Lower lobe of right lung (tissue), 2 donors: Measurements from ENCODE around the gene UNKL. TPM values are rescaled to one million over a fixed set of nuclear protein-coding genes. Genes with fewer than 3 reads are reported as not detected.

Source experiments
- ATAC-seq, 2 donors: fragments of 200-7000 bp; cut with Tn5 transposase; one replicate each; pipeline ENCODE4 v1.9.1; 2020 to 2022; ENCODE audit warnings: mild to moderate bottlenecking in 2 of 2, moderate library complexity in 2 of 2
- DNase-seq: peaks from one replicate; pipeline ENCODE4 v3.0.0-alpha.2; 2020
- H3K27ac ChIP-seq: fragments of 200-600 bp; one replicate; pipeline ENCODE4 v1.8.0; 2022
- H3K27me3 ChIP-seq: fragments of 200-600 bp; one replicate; pipeline ENCODE4 v1.8.0; 2022; ENCODE audit warnings: low read depth
- H3K36me3 ChIP-seq: fragments of 200-600 bp; one replicate; pipeline ENCODE4 v1.8.0; 2022; ENCODE audit warnings: mild to moderate bottlenecking
- H3K4me1 ChIP-seq: fragments of 200-600 bp; one replicate; pipeline ENCODE4 v1.8.0; 2022
- H3K4me3 ChIP-seq: fragments of 200-600 bp; one replicate; pipeline ENCODE4 v1.8.0; 2022; ENCODE audit warnings: mild to moderate bottlenecking
- H3K9me3 ChIP-seq: fragments of 200-600 bp; one replicate; pipeline ENCODE4 v1.8.0; 2022
- intact Hi-C: fragments of 100-400 bp; cut with DNase I; formaldehyde crosslinking; loops from one replicate; pipeline ENCODE4 v1.11.0; 2022
- total RNA-seq: library from RNA; stranded (reverse); fragmentation: NEBNext Ultra II Directional; extraction: Animal tissue kit (Norgen Biotek cat#: 25700); gene quantifications from one replicate; pipeline ENCODE4 v1.2.1, GENCODE V29; 2021
- TF ChIP-seq, protein P1 (sequence below): fragments of 200-600 bp; IDR thresholded peaks from one replicate; pipeline ENCODE4 v1.8.0; 2022; ENCODE audit warnings: antibody characterized with exemption, mild to moderate bottlenecking
- donor health status: DM: no; HTN: yes; CAD: no; lungs with severe emphysema.

UNKL gene
- total RNA-seq, 1 donor from 2014 or later = 23.1 TPM

DNA sequence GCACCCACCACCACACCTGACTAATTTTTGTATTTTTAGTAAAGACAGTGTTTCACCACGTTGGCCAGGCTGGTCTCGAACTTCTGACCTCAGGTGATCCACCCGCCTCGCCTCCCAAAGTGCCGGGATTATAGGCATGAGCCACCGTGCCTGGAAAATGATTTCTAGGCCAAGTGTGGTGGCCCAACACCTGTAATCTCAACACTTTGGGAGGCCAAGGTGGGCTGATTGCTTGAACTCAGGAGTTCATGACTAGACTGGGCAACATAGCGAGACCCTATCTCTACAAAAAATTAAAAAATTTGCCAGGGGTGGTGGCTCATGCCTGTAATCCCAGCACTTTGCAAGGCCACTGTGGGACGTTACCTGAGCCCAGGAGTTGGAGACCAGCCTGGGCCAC is 92.1 kb downstream of the UNKL start:
- TF ChIP-seq, protein P1, sequence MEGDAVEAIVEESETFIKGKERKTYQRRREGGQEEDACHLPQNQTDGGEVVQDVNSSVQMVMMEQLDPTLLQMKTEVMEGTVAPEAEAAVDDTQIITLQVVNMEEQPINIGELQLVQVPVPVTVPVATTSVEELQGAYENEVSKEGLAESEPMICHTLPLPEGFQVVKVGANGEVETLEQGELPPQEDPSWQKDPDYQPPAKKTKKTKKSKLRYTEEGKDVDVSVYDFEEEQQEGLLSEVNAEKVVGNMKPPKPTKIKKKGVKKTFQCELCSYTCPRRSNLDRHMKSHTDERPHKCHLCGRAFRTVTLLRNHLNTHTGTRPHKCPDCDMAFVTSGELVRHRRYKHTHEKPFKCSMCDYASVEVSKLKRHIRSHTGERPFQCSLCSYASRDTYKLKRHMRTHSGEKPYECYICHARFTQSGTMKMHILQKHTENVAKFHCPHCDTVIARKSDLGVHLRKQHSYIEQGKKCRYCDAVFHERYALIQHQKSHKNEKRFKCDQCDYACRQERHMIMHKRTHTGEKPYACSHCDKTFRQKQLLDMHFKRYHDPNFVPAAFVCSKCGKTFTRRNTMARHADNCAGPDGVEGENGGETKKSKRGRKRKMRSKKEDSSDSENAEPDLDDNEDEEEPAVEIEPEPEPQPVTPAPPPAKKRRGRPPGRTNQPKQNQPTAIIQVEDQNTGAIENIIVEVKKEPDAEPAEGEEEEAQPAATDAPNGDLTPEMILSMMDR = no peak
- no peaks in the 10 kb centered on the region for H3K27me3 ChIP-seq
- H3K4me3 ChIP-seq = no peak overlapping the region
- DNase-seq (no peak), ATAC-seq (no peak)
- H3K27ac ChIP-seq = no peak overlapping the region
- no peaks in the 10 kb centered on the region for H3K9me3 ChIP-seq
- intact Hi-C loops = no loop called here
- no peaks in the 10 kb centered on the region for H3K4me1 ChIP-seq
- H3K36me3 ChIP-seq = peaks cover 87% of the 10 kb centered on the region

DNA sequence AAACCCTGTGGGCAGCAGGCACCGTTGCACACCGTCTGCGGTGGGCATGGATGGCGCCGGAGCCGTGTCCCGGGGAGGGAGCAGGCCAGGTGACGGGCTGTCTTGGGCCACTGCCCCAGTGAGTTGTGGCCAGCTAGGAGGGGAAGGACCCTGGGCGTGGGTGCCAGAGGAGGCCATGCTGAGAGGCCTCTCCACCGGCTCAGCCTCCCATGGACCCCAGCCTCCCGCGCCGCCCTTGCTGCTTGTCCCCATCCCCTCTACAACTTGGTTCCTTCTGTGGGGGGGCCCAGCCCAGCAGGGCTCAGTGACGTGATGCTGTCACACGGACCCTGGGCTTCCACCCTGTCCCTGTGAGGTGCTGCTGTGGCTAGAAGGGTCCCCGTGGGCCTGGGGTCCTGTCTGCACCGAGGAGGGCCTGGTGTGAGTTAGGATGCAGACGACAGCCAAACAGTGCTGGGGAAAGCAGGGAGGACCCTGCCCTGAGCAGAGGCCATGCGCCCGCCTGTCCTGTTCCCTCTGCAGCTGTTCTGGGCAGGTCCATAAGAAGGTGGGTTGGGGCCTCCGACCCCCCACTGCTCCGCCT is 93.8 kb downstream of the UNKL start:
- intact Hi-C loops = no loop called here
- TF ChIP-seq, protein P1 = no peak
- no peak for DNase-seq
- no peak overlapping the region for H3K27ac ChIP-seq
- H3K27me3 ChIP-seq = no peaks in the 10 kb centered on the region
- no peak for ATAC-seq
- peaks cover 98% of the 10 kb centered on the region for H3K36me3 ChIP-seq
- no peaks in the 10 kb centered on the region for H3K4me1 ChIP-seq
- no peak overlapping the region for H3K4me3 ChIP-seq
- H3K9me3 ChIP-seq = no peaks in the 10 kb centered on the region

DNA sequence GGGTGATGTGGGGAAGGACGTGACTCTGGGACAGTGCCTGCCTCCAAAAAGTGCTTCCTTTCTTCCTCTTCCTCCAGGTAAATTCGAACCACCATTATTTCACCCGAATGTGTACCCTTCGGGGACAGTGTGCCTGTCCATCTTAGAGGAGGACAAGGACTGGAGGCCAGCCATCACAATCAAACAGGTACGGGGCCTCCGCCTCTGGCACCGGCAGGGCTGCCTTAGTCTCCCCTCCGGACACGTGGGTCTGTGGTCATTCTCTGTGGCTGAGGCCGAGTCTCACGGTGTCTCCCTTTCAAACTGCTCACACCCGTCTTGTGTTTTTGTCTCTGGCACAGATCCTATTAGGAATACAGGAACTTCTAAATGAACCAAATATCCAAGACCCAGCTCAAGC is 94.4 kb downstream of the UNKL start:
- intact Hi-C loops = no loop called here
- no peak overlapping the region for H3K27ac ChIP-seq
- DNase-seq (no peak), ATAC-seq (no peak)
- no peaks in the 10 kb centered on the region for H3K27me3 ChIP-seq
- no peaks in the 10 kb centered on the region for H3K4me1 ChIP-seq
- peaks cover 98% of the 10 kb centered on the region for H3K36me3 ChIP-seq
- TF ChIP-seq, protein P1 = no peak
- no peaks in the 10 kb centered on the region for H3K9me3 ChIP-seq
- H3K4me3 ChIP-seq = no peak overlapping the region

DNA sequence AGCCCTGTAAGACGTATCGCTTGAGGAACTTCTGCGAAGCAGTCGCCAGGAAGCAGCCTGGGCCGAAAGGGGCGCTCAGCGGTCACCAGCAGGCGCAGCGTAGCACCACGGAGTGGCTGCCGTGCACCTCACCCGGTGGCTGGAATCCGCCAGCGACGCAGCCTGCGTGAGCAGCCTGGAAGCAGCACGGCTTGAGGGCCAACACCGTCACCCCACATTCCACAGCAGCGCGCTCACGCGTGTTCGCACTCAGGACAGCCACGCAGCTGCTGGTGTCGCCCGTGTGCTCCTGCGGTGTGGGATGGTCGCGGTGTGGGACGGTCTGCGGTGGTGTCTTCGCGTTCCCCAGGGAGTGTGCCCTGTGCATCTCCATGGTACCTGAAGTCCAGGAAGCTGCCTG is 95.5 kb downstream of the UNKL start:
- ATAC-seq (no peak), DNase-seq (no peak)
- intact Hi-C loops = no loop called here
- no peak overlapping the region for H3K27ac ChIP-seq
- no peaks in the 10 kb centered on the region for H3K9me3 ChIP-seq
- no peaks in the 10 kb centered on the region for H3K4me1 ChIP-seq
- TF ChIP-seq, protein P1 = no peak
- peaks cover 98% of the 10 kb centered on the region for H3K36me3 ChIP-seq
- H3K4me3 ChIP-seq = no peak overlapping the region
- H3K27me3 ChIP-seq = no peaks in the 10 kb centered on the region

DNA sequence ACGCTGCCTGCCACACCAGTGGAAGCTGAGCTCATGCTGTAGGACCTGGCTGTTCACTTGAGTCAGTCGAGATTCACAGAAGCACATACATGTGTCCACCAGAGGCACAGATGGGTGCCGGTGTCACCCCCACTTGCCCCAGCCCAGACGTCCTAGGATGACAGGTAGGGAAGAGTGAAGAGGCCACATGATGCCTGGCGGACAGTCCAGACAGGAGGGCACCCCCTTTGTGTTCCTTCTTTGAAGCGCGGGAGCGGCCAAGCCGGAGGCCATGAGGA is 96.3 kb downstream of the UNKL start:
- no peak overlapping the region for H3K27ac ChIP-seq
- intact Hi-C loops = no loop called here
- no peak overlapping the region for H3K4me3 ChIP-seq
- H3K9me3 ChIP-seq = no peaks in the 10 kb centered on the region
- H3K36me3 ChIP-seq = peaks cover 98% of the 10 kb centered on the region
- H3K27me3 ChIP-seq = no peaks in the 10 kb centered on the region
- no peak for DNase-seq
- TF ChIP-seq, protein P1 = no peak
- ATAC-seq = no peak
- no peaks in the 10 kb centered on the region for H3K4me1 ChIP-seq
